Stimulated activated CD4-positive, alpha-beta T cell treated with anti-CD3 and anti-CD28 coated beads, Interleukin-12 subunit alpha, Interleukin-12 subunit beta, amount 100 ng/mL, for 48 hours (primary cell): ENCODE measurements around the gene SPATA31C1.
"Not testable (repeated sequence)": the region's sequence is repeated elsewhere in the genome, so short reads cannot be mapped to it uniquely, and the experiment has no call there.

Experiments
- DNase-seq, 3 donors: peaks; one replicate each; pipeline ENCODE4 v3.0.0-alpha.2; 2020; ENCODE audit warnings: low read depth in 2 of 3, low spot score in 1 of 3

The SPATA31C1 gene

DNA sequence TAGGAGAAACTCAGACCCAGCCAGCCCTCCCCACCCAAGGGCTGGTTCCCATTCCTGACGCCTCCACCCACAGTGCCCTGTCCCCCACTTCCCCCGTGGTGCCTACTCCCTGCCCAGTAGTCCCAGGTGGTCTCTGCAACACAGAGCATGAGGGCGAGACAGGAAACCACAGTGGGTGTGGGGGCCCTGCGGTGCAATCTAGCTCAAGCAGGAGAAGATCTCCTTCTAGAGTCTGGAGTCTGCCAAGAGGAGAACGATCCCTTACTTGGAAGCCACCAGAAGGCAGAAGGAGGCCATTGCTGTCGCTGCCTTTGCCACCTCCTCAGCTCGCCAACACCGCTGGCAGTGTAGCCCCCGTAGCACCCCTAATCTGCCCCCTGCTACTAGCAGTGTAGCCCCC is 20.2 kb downstream of the SPATA31C1 start:
- not testable (repeated sequence) for DNase-seq

- DNase-seq: not testable (repeated sequence)
These were observed 20.6 kb downstream of the SPATA31C1 start for GRCh38 chr9:87938336-87938735.

DNA sequence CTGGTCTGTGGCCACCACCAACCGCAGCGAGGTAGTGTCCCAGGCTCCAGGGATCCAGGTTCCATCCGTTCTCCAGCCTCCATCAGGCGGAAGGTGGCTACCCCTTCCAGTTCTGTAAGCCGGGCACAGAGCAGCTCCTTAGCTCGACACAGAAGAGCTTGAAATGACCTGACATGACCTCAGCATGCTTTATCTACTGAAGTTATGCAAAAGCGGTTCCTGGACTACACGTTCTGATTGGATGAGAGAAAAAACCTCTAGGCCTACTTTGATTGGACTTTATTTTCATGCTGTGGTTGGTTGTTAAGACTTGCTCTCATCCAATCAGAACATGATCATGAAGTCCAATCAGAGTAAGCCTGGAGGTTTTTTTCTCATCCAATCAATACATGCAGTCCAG is 21.3 kb downstream of the SPATA31C1 start:
- not testable (repeated sequence) for DNase-seq

GRCh38 chr9:87944096-87944495 is 26.3 kb downstream of the SPATA31C1 start:
- no peak for DNase-seq

DNA sequence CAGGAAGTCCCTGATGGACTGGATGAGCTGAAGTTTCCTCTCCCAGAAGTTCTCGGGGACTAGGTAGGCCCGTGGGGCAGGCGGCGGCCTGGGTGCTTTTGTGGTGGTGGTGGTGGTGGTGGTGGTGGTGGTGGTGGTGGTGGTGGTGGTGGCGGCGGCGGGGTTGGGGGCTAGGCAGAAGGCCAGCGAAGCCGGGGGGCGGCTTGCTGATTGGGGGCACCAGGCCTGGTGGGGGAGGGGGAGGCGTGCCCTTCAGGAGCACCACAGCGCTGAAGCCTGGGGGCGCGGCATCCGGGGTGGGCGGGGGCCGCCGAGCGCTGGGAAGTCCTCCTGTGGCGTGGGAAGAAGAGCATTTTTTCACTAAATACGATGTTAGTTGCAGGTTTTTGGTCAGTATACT is 26.9 kb downstream of the SPATA31C1 start:
- no peak for DNase-seq

DNA sequence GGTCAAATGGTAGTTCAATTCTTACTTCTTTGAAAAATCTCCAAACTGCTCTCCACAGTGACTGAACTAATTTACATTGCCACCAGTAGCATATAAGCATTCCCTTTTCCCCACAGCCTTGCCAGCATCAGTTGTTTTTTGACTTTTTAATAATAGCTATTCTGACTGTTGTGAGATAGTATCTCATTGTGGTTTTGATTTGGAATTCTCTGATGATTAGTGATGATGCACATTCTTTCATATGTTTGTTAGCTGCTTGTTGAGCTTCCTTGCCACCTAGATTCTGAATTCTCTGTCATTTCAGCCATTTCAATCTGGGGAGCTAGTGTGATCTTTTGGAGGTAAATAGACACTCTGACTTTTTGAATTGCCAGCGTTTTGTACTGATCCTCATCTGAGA is 32.5 kb downstream of the SPATA31C1 start:
- no peak for DNase-seq

GRCh38 chr9:87950765-87951488 is 33.2 kb downstream of the SPATA31C1 start:
- no peak for DNase-seq

GRCh38 chr9:87954230-87954629 is 36.5 kb downstream of the SPATA31C1 start:
- DNase-seq: no peak

- DNase-seq: no peak
These were observed 40.1 kb downstream of the SPATA31C1 start for GRCh38 chr9:87957839-87958238.

DNA sequence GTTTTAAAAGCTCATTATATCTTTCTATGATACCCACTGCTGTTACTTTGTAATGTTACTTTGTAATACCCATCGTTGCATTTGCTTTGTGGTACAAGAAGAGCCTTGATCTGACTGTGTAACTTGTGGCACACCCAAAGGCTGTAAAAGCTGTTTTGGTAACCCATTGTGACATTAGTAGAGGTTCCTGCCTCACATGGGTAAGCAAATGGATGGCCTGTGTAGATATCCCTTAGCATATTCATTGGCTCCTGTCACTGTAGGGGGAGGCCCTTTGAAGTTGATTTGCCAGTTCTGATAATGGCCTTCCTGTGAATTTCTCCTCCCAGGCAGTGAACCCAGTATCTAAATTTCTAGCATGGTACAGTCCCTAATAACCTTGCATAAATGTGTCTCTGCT is 40.8 kb downstream of the SPATA31C1 start:
- no peak for DNase-seq

- no peak for DNase-seq
These were observed 42.3 kb downstream of the SPATA31C1 start for GRCh38 chr9:87959916-87960581.

DNA sequence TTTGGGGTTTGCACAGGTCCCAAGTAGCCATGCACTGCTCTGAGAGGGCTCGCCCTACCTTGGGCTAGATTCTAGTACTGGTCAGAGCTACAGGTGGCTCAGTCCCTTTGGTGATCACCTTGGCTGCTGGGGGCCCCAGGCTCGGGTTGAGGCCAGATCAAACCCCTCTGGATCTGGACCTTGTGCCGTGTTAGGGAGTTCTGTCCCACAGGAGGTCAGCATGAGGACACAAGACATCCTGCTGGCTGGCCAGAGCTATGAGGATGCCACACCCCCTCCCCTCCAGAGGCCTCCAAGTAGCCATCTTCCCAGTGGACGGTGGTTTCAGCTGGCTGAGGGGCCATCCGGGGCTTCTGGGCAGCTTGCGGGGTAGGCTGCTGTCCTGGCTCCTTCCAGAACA is 46.0 kb downstream of the SPATA31C1 start:
- DNase-seq: no peak

DNA sequence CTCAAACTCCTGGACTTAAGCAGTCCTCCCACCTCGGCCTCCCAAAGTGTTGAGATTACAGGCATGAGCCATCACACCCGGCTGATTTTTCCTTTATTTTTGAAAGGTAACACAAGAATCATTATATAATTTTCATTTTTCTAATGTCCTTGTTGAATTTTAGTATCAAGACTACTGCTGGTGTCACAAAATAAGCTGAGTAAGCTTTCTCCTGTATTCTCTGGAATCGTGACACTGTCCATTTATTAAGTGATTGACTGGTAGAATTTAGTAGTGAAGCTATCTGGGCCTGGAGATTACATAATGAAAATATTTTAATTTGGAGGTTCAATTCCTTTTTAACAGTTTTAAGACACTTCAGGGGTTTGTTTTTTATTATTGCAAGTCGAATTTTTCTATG is 47.1 kb downstream of the SPATA31C1 start:
- no peak for DNase-seq

GRCh38 chr9:87968155-87968554 is 50.4 kb downstream of the SPATA31C1 start:
- DNase-seq: no peak

DNA sequence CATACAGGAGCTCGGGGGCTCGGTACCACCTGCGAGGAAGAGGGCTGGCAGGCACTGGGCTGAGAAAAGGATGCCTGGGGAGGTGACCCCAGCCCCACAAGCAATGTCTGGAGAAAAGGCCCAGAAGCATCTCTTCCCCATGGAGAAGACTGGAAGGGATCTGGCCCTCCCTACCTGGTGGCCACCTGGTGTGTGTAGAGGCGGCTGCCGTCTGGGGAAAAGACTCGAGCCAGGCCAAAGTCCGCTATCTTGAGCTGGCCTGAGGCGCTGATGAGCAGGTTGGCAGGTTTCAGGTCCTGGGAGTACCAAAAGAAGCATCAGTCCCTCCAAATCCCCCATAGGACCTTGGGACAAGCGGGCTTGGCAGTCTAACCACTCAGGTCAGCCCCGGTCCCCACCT is 52.8 kb downstream of the SPATA31C1 start:
- no peak for DNase-seq

- no peak for DNase-seq
These were observed 55.4 kb downstream of the SPATA31C1 start for GRCh38 chr9:87973122-87973521.
